Right lobe of liver (tissue), 6 donors: ENCODE results near the gene CCDC15. TPM values are rescaled to one million over a fixed set of nuclear protein-coding genes. Genes with fewer than 3 reads are reported as not detected.

ENCODE experiments used
- ATAC-seq, 4 donors: fragments of 200-7000 bp; cut with Tn5 transposase; one replicate each; pipeline ENCODE4 v1.9.1; 2020; ENCODE audit warnings: mild to moderate bottlenecking in 4 of 4, moderate library complexity in 4 of 4
- DNase-seq, 3 donors: peaks; one replicate each; pipeline ENCODE4 v3.0.0-alpha.2; 2020
- H3K27ac ChIP-seq, 3 donors: fragments of 200-600 bp; one replicate each; pipeline ENCODE4 v1.8.0; 2022
- H3K27me3 ChIP-seq, 2 donors: fragments of 200-600 bp; one replicate each; pipeline ENCODE4 v1.8.0; 2022
- H3K36me3 ChIP-seq, 4 donors: fragments of 200-600 bp; sonication (generic) in 1 of 4; one replicate each; pipeline versions ENCODE4 v1.5.1 to v1.8.0; 2017 to 2022; ENCODE audit warnings: control low read depth in 1 of 4
- H3K4me1 ChIP-seq, 4 donors: fragments of 200-600 bp; sonication (generic) in 1 of 4; one replicate each; pipeline versions ENCODE4 v1.5.1 to v1.8.0; 2017 to 2022; ENCODE audit warnings: control low read depth in 1 of 4
- H3K4me3 ChIP-seq, 3 donors: fragments of 200-600 bp; one replicate each; pipeline ENCODE4 v1.8.0; 2022
- H3K9me3 ChIP-seq, 4 donors: fragments of 200-600 bp; sonication (generic) in 1 of 4; one replicate each; pipeline versions ENCODE4 v1.5.1 to v1.8.0; 2017 to 2022; ENCODE audit warnings: control low read depth in 1 of 4
- POLR2A ChIP-seq: fragments of 450-650 bp; IDR thresholded peaks from one replicate; pipeline ENCODE4 v1.6.1; 2017; ENCODE audit warnings: antibody characterized with exemption, mild to moderate bottlenecking
- WGBS: methylation state at CpG from one replicate; pipeline ENCODE4 v1.1.6; 2018; ENCODE audit warnings: low coverage, low lambda C conversion rate; ENCODE audit not compliant: insufficient coverage; ENCODE audit errors: missing lambda C conversion rate; 5-methylcytosine and 5-hydroxymethylcytosine counted together
- intact Hi-C, 2 donors: fragments of 100-400 bp; cut with DNase I; formaldehyde crosslinking; loops; one replicate each; pipeline versions ENCODE4 v1.11.2 to v1.14.1; 2022
- total RNA-seq, 6 experiments: library from RNA; depleted of rRNA in 2 of 6; stranded (reverse); fragments of >200 nt in 2 of 6; fragmentation: NEBNext Ultra II Directional in 3 of 6; extraction: Animal tissue kit (Norgen Biotek cat#: 25700) in 3 of 6; gene quantifications; one replicate each; pipeline versions ENCODE4 v1.1.0 to v1.2.4, GENCODE V29; 2016 to 2023
- TF ChIP-seq, protein P1 (sequence below), 4 donors: fragments of 200-600 bp in 3 of 4; fragments of 450-650 bp in 1 of 4; IDR thresholded peaks; one replicate each; pipeline versions ENCODE4 v1.5.1 to v1.8.0; 2016 to 2022; ENCODE audit warnings: antibody characterized with exemption in 4 of 4, mild to moderate bottlenecking in 2 of 4
- donor health status: DM: no; HTN: yes; CAD: no.
- donor health status: DM: no; HTN: no; CAD: no.
- donor health status: DM: no; HTN: no; CAD: no.
- donor health status: DM: no; HTN: yes; CAD: no.
- donor health status: DM: no; HTN: yes; CAD: no.

CCDC15 gene
- total RNA-seq, 6 experiments from 2014 or later, result 0.57 to 1.8 (median 0.70) TPM

DNA sequence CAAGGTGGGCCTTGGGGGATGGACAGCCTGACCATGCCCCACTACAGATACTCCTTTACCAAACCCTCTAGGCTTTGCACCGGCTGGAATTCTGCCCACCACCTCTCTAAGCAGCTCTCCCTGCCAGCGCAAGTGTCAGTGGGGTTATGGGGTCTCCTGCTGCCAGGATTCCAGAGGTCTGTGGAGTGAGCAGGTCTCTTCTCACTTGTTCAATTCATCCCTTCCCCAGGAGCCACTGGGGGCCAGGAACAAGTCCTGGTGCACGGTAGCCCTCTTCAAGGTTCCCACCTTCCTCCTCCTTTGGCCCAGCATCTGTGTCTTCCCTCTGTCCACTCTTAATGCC, 30.5 kb downstream of the CCDC15 start:
- Histone ChIP-seq H3K36me3 (no peaks in the 10 kb centered on the region), H3K4me1 (no peaks in the 10 kb centered on the region), H3K27ac (no peak overlapping the region), H3K4me3 (no peak overlapping the region), H3K27me3 (no peaks in the 10 kb centered on the region), H3K9me3 (no peaks in the 10 kb centered on the region)
- TF ChIP-seq POLR2A, result no peak
- TF ChIP-seq, protein P1, sequence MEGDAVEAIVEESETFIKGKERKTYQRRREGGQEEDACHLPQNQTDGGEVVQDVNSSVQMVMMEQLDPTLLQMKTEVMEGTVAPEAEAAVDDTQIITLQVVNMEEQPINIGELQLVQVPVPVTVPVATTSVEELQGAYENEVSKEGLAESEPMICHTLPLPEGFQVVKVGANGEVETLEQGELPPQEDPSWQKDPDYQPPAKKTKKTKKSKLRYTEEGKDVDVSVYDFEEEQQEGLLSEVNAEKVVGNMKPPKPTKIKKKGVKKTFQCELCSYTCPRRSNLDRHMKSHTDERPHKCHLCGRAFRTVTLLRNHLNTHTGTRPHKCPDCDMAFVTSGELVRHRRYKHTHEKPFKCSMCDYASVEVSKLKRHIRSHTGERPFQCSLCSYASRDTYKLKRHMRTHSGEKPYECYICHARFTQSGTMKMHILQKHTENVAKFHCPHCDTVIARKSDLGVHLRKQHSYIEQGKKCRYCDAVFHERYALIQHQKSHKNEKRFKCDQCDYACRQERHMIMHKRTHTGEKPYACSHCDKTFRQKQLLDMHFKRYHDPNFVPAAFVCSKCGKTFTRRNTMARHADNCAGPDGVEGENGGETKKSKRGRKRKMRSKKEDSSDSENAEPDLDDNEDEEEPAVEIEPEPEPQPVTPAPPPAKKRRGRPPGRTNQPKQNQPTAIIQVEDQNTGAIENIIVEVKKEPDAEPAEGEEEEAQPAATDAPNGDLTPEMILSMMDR (IDR thresholded peaks at IDR 0.05), result no peak
- DNase-seq (no peak), ATAC-seq (no peak)
- 83% methylated on average over 1 of the region's 3 CpGs for WGBS
- intact Hi-C loops, result no loop called here

DNA sequence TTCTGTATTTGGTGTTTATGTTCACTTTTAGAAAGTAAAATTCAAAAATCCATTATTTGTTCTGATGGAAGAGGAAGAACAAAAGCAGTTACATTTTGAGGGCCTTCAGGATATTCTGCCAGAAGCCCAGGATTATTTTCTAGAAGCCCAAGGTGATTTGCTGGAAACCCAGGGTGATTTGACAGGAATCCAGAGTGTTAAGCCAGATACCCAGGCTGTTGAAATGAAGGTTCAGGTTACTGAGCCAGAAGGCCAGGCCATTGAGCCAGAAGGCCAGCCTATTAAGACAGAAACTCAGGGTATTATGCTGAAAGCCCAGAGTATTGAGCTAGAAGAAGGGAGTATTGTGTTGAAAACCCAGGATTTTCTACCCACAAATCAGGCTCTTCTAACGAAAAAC, 33.1 kb downstream of the CCDC15 start:
- no peak overlapping the region for H3K27ac ChIP-seq
- H3K9me3 ChIP-seq, result no peaks in the 10 kb centered on the region
- H3K36me3 ChIP-seq, result no peaks in the 10 kb centered on the region
- WGBS, result no CpG with 5 or more reads among the region's 1 CpG
- ATAC-seq (no peak), DNase-seq (no peak)
- H3K27me3 ChIP-seq, result no peaks in the 10 kb centered on the region
- H3K4me3 ChIP-seq, result no peak overlapping the region
- intact Hi-C loops, result no loop called here
- no peaks in the 10 kb centered on the region for H3K4me1 ChIP-seq
- TF ChIP-seq POLR2A, result no peak

DNA sequence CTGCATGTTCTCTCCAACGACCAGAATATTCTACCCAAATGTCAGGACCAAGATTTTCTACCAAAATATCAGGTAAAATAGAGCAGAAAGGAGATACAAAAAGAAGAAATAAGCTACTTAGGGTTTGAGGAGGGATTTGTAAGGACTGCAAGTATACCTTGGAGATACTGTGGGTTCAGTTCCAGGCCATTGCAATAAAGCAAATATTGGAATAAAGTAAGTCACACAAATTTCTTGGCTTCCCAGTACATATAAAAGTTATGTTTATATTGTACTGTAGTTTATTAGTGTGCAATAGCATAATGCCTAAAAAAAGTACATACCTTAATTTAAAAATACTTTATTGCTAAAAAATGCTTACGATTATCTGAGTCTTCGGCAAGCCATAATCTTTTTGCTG, 34.1 kb downstream of the CCDC15 start:
- Histone ChIP-seq H3K4me1 (no peaks in the 10 kb centered on the region), H3K9me3 (no peaks in the 10 kb centered on the region), H3K36me3 (no peaks in the 10 kb centered on the region), H3K27me3 (no peaks in the 10 kb centered on the region), H3K4me3 (no peak overlapping the region), H3K27ac (no peak overlapping the region)
- 94% methylated on average over 3 of the region's 3 CpGs for WGBS
- ATAC-seq (no peak), DNase-seq (no peak)
- intact Hi-C loops, result no loop called here
- TF ChIP-seq, protein P1 (IDR thresholded peaks at IDR 0.05), result no peak
- no peak for TF ChIP-seq POLR2A

DNA sequence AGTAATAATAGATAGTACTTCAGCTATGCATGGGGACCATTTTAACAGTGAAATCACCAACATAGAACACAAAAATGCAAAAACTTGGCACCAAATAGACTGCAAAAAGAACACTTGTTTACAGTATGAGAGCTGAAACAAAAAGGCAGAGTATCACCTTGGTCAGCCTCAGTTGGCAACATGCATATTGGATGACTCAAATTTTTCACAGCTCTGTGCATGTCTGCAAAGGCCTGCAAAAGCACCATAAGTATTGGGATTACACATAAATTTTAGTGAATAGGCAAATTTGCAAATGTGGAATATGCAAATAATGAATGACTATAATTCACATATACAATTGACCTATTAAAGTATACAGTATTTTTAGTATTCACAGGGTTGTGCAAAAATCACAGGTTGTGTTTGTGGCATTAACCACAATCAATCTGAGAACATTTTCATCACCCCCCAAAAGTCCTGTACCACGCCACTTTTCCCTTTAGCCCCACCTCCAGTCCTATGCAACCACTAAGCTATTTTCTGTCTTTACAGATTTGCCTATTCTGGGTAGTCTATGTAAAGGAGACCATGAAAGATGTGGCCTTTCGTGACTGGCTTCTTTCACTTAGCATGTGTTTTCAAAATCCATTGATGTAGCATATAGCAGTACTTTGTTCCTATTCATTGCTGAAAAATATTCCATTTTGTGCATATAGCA, 47.2 kb downstream of the CCDC15 start:
- H3K9me3 ChIP-seq, result no peaks in the 10 kb centered on the region
- TF ChIP-seq, protein P1 (IDR thresholded peaks at IDR 0.05), result no peak
- TF ChIP-seq POLR2A, result no peak
- no peaks in the 10 kb centered on the region for H3K36me3 ChIP-seq
- DNase-seq (no peak), ATAC-seq (no peak)
- 94% methylated on average over 2 of the region's 2 CpGs for WGBS
- H3K27me3 ChIP-seq, result no peaks in the 10 kb centered on the region
- H3K27ac ChIP-seq, result no peak overlapping the region
- no peaks in the 10 kb centered on the region for H3K4me1 ChIP-seq
- no peak overlapping the region for H3K4me3 ChIP-seq
- intact Hi-C loops, result no loop called here

DNA sequence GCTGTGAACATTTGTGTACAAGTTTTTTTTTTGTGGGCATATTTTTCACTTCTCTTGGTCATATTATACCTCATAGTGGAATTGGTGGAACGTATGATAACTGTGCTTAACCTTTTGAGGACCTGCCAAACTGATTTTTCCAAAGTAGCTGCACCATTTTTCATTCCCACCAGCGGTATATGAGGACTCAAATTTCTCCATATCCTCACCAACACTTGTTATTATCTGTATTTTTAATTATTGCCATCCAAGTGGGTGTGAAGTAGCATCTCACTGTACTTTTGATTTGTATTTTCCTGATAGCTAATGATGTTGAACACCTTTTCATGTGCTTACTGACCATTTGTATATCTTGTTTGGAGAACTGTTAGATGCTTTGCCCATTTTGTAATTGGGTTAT, 47.8 kb downstream of the CCDC15 start:
- no peak for ATAC-seq
- no peak for DNase-seq
- no peak for TF ChIP-seq POLR2A
- TF ChIP-seq, protein P1 (IDR thresholded peaks at IDR 0.05), result no peak
- Histone ChIP-seq H3K27ac (no peak overlapping the region), H3K27me3 (no peaks in the 10 kb centered on the region), H3K4me3 (no peak overlapping the region), H3K9me3 (no peaks in the 10 kb centered on the region), H3K36me3 (no peaks in the 10 kb centered on the region), H3K4me1 (no peaks in the 10 kb centered on the region)
- WGBS, result 96% methylated on average over 2 of the region's 2 CpGs
- intact Hi-C loops, result no loop called here
